ENCODE data around the gene SLC16A8. TPM values are rescaled to one million over a fixed set of nuclear protein-coding genes. Genes with fewer than 3 reads are reported as not detected.

The SLC16A8 gene
- total RNA-seq, 3 donors from 2014 or later (not counting 1 experiment from before 2014, with no cell fraction given), result 1.0 TPM; not detected in 2

DNA sequence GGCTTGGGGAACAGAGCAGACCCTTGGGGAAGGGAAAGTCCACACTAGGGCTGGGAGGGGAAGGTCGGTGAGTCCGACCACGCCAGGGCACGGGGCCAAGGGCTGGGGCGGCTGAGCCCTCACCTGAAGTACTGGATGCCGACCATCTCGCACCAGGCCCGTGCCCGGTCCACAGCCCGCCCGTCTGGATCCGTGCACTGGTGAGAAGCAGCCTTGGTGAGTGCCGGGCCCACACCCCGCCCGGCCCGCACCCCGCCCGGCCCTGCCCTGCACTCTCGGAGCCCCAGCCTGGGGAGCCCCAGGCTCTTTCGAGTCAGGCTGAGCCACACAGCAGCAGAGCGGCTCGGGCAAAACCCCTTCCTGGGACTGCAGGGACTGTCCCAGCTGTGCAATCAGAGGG is 28.4 kb upstream of the SLC16A8 start:
- no peak overlapping the region for H3K27ac ChIP-seq (ENCODE audit: low read length)
- intact Hi-C loops (cut with micrococcal nuclease), result no loop called here
- H3K4me1 Mint-ChIP-seq, result peaks cover 10 to 31% of the 10 kb centered on the region in 2 donors
- no peak overlapping the region for H3K4me3 Mint-ChIP-seq
- DNase-seq (no peak), ATAC-seq (no peak)
- no peaks in the 10 kb centered on the region for H3K27me3 Mint-ChIP-seq (ENCODE audit: low read depth in 2 of 2)
- H3K9me3 ChIP-seq (ENCODE audit: control insufficient read depth, insufficient read depth, low read length), result peaks cover 5% of the 10 kb centered on the region
- no peak overlapping the region for H3K4me3 ChIP-seq (ENCODE audit: low read length)
- H3K36me3 ChIP-seq (ENCODE audit: control insufficient read depth, insufficient read depth, low read length), result peaks cover 28% of the 10 kb centered on the region
- WGBS (ENCODE audit: insufficient coverage), result 95% methylated on average over 22 of the region's 22 CpGs
- H3K9me3 Mint-ChIP-seq, result peaks cover 0 to 3% of the 10 kb centered on the region in 2 donors
- no peaks in the 10 kb centered on the region for H3K27me3 ChIP-seq (ENCODE audit: control insufficient read depth, insufficient read depth, low read length)
- H3K27ac Mint-ChIP-seq, result peak overlapping the region in 1 of 2 donors; percentile 59
- TF ChIP-seq, protein P1, sequence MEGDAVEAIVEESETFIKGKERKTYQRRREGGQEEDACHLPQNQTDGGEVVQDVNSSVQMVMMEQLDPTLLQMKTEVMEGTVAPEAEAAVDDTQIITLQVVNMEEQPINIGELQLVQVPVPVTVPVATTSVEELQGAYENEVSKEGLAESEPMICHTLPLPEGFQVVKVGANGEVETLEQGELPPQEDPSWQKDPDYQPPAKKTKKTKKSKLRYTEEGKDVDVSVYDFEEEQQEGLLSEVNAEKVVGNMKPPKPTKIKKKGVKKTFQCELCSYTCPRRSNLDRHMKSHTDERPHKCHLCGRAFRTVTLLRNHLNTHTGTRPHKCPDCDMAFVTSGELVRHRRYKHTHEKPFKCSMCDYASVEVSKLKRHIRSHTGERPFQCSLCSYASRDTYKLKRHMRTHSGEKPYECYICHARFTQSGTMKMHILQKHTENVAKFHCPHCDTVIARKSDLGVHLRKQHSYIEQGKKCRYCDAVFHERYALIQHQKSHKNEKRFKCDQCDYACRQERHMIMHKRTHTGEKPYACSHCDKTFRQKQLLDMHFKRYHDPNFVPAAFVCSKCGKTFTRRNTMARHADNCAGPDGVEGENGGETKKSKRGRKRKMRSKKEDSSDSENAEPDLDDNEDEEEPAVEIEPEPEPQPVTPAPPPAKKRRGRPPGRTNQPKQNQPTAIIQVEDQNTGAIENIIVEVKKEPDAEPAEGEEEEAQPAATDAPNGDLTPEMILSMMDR (IDR thresholded peaks at IDR 0.05), result no peak
- peaks cover 11% of the 10 kb centered on the region for H3K4me1 ChIP-seq (ENCODE audit: control insufficient read depth, insufficient read depth, low read length)
- H3K36me3 Mint-ChIP-seq, result no peaks in the 10 kb centered on the region

DNA sequence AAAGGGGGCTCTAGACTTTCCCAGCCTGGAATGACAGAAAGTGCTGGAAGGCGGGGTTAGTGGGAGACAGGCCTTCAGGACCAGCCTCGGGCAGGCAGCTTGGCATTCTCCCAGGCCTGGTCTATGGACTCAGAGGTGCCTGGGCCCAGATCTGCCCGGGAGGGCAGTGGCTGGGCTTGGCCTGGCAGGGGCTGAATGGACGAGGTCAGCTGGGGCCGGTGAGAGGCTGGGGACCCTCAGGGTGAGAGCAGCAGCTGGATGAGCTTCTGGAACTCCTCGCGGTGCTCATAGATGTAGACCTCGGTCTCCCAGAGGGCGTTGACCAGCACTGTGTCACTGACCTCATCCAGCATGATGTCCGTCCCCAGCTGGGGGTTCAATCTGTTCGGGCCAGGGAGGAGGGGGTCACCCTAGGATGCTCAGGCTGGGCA is 28.0 kb upstream of the SLC16A8 start:
- TF ChIP-seq, protein P1 (IDR thresholded peaks at IDR 0.05), result no peak
- Histone ChIP-seq H3K36me3 (ENCODE audit: control insufficient read depth, insufficient read depth, low read length) (peaks cover 28% of the 10 kb centered on the region), H3K4me1 (ENCODE audit: control insufficient read depth, insufficient read depth, low read length) (peaks cover 11% of the 10 kb centered on the region), H3K27ac (ENCODE audit: low read length) (no peak overlapping the region), H3K27me3 (ENCODE audit: control insufficient read depth, insufficient read depth, low read length) (no peaks in the 10 kb centered on the region), H3K4me3 (ENCODE audit: low read length) (no peak overlapping the region), H3K9me3 (ENCODE audit: control insufficient read depth, insufficient read depth, low read length) (peaks cover 5% of the 10 kb centered on the region)
- intact Hi-C loops (cut with micrococcal nuclease), result no loop called here
- Mint-ChIP-seq H3K9me3 (peaks cover 0 to 3% of the 10 kb centered on the region in 2 donors), H3K4me3 (no peak overlapping the region), H3K36me3 (no peaks in the 10 kb centered on the region), H3K27ac (no peak overlapping the region), H3K4me1 (peaks cover 11 to 31% of the 10 kb centered on the region in 2 donors), H3K27me3 (ENCODE audit: low read depth in 2 of 2) (no peaks in the 10 kb centered on the region)
- DNase-seq, result no peak
- ATAC-seq, result no peak
- WGBS (ENCODE audit: insufficient coverage), result 93% methylated on average over 11 of the region's 11 CpGs

DNA sequence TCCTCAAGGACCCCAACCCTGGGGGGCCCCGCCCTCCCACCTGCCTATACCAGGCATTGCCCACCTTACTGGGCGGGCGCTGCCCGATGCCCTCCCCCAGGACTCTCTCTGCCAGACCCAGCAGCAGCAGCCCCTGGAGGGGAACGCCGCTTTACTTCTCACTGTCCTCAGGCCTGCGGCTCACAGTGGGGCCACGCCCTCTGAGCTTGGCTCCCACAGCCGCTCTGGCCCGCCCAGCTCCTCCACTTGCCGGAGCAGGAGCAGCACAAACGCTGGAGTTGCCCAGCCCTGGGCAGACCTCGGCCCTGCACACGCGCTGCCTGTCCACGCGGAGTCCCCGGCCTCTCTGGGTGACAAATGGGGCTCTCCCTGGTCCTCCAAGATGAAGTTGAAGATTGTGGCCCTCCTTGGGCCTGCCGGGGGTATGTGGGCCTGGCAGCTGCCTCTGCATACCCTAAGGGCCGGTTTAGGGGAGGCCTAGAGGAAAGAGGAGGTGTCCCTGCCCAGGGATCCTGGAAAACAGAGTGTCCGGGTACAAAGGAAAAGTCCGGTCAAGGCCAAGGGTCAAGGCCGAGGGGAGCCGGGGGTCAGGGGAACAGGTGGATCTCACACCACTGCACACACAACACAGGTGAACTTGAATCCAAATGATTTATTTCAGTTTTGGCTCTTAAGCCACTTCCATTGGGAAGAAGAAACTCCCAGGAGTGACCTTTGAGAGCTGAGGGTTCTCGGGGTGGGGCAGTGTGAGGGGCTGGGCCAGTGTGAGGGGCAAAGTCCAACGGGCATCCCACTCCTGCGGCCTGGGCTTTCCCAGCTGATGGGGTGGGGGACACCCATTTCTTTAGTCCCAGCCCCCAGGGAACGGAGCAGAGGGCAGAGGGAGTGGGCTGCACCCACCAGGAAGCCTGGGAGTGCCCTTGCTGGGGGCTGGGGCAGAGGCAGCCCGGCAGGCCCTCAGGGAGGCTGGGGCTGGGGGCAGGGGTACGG is 27.2 kb upstream of the SLC16A8 start:
- WGBS (ENCODE audit: insufficient coverage), result 96% methylated on average over 30 of the region's 30 CpGs
- peaks cover 15 to 36% of the 10 kb centered on the region in 2 donors for H3K4me1 Mint-ChIP-seq
- H3K4me3 ChIP-seq (ENCODE audit: low read length), result no peak overlapping the region
- intact Hi-C loops (cut with micrococcal nuclease), result no loop called here
- H3K36me3 ChIP-seq (ENCODE audit: control insufficient read depth, insufficient read depth, low read length), result peaks cover 28% of the 10 kb centered on the region
- TF ChIP-seq, protein P1 (IDR thresholded peaks at IDR 0.05), result no peak
- H3K9me3 ChIP-seq (ENCODE audit: control insufficient read depth, insufficient read depth, low read length), result peaks cover 5% of the 10 kb centered on the region
- no peak overlapping the region for H3K27ac ChIP-seq (ENCODE audit: low read length)
- H3K27me3 ChIP-seq (ENCODE audit: control insufficient read depth, insufficient read depth, low read length), result no peaks in the 10 kb centered on the region
- no peak overlapping the region for H3K4me3 Mint-ChIP-seq
- H3K4me1 ChIP-seq (ENCODE audit: control insufficient read depth, insufficient read depth, low read length), result peaks cover 12% of the 10 kb centered on the region
- H3K27me3 Mint-ChIP-seq (ENCODE audit: low read depth in 2 of 2), result no peaks in the 10 kb centered on the region
- H3K27ac Mint-ChIP-seq, result peak overlapping the region; percentile 72 to 93
- no peaks in the 10 kb centered on the region for H3K36me3 Mint-ChIP-seq
- H3K9me3 Mint-ChIP-seq, result peaks cover 0 to 3% of the 10 kb centered on the region in 2 donors
- ATAC-seq, result no peak
- no peak for DNase-seq
